GM12878 (cell line): ENCODE data around the gene HS6ST1. TPM values are rescaled to one million over a fixed set of nuclear protein-coding genes. Genes with fewer than 3 reads are reported as not detected.

Experiments
- ATAC-seq: fragments of 200-7000 bp; cut with Tn5 transposase; 3 replicates; pipeline ENCODE4 v1.9.1; 2020; ENCODE audit warnings: mild to moderate bottlenecking, moderate library complexity
- BruUV-seq: library from RNA; stranded (reverse); fragments of 400-500 nt; replicated peaks from 2 replicates; lab custom pipeline; 2021; lab: Mats Ljungman, UMichigan
- CTCF ChIA-PET: fragments of 300-600 bp; sonication (Branson Sonifier 250); formaldehyde crosslinking; extraction: SDS; loops from one replicate; lab custom pipeline; 2021; ENCODE audit warnings: inconsistent platforms; lab: Yijun Ruan, JAX
- POLR2A ChIA-PET: fragments of 350-600 bp; formaldehyde crosslinking; extraction: SDS; loops from one replicate; lab custom pipeline; 2021; ENCODE audit warnings: inconsistent platforms; lab: Charles Lee
- RAD21 ChIA-PET: fragments of 300-600 bp; sonication (Branson Sonifier 250); formaldehyde crosslinking; loops from one replicate; lab custom pipeline; 2023; ENCODE audit warnings: antibody characterized with exemption; ENCODE audit not compliant: unreplicated experiment; lab: Charles Lee
- SMC1A ChIA-PET: fragments of 300-600 bp; sonication (Branson Sonifier 250); formaldehyde crosslinking; loops from one replicate; lab custom pipeline; 2023; ENCODE audit not compliant: unreplicated experiment, uncharacterized antibody; lab: Charles Lee
- DNase-seq: peaks from one replicate; pipeline ENCODE4 v3.0.0-alpha.2; 2011; ENCODE audit warnings: low read depth, low spot score
- FAIRE-seq: peaks from 3 replicates; lab custom pipeline; 2011; peaks lifted over from hg19 to GRCh38; lab: Jason Lieb, UNC
- H2AFZ ChIP-seq: 2 replicates; pipeline ENCODE4 v1.6.0; 2011; ENCODE audit warnings: low read depth, low read length, control low read depth; ENCODE audit not compliant: control insufficient read depth
- H3K27ac ChIP-seq: 2 replicates; pipeline ENCODE4 v1.5.1; 2011; ENCODE audit warnings: control low read depth; ENCODE audit not compliant: control insufficient read depth, insufficient read depth
- H3K27me3 ChIP-seq, 2 experiments: replicated peaks in 1 of 2; 2 replicates each; pipeline versions ENCODE4 v1.6.0 to v1.6.1; 2011; ENCODE audit warnings: low read length in 1 of 2; ENCODE audit not compliant: control insufficient read depth in 2 of 2, insufficient read depth in 2 of 2
- H3K36me3 ChIP-seq, 2 experiments: 2 replicates each; pipeline ENCODE4 v1.5.1; 2011; ENCODE audit warnings: low read length in 1 of 2; ENCODE audit not compliant: control insufficient read depth in 2 of 2, insufficient read depth in 2 of 2
- H3K4me1 ChIP-seq: 2 replicates; pipeline ENCODE4 v1.6.1; 2011; ENCODE audit warnings: mild to moderate bottlenecking, low read length, moderate library complexity, mixed read lengths; ENCODE audit not compliant: control insufficient read depth, insufficient read depth
- H3K4me2 ChIP-seq: 2 replicates; pipeline ENCODE4 v1.6.0; 2011; ENCODE audit warnings: control low read depth; ENCODE audit not compliant: control insufficient read depth, insufficient read depth
- H3K4me3 ChIP-seq: fragments of 200-600 bp; sonication (generic); 2 replicates; pipeline ENCODE4 v1.5.1; 2016
- H3K79me2 ChIP-seq: 2 replicates; pipeline ENCODE4 v1.6.0; 2011; ENCODE audit warnings: low read length; ENCODE audit not compliant: control insufficient read depth, insufficient read depth
- H3K9ac ChIP-seq: 2 replicates; pipeline ENCODE4 v1.8.0; 2011; ENCODE audit warnings: low read length, control low read depth, mixed read lengths; ENCODE audit not compliant: control insufficient read depth, insufficient read depth
- H3K9me3 ChIP-seq: replicated peaks from 3 replicates; pipeline ENCODE4 v1.5.1; 2011; ENCODE audit warnings: mild to moderate bottlenecking, low read length; ENCODE audit not compliant: control insufficient read depth, insufficient read depth
- H4K20me1 ChIP-seq: 2 replicates; pipeline ENCODE4 v1.6.0; 2011; ENCODE audit not compliant: control insufficient read depth, insufficient read depth
- ESRRA ChIP-seq: IDR thresholded peaks from 2 replicates; pipeline ENCODE4 v1.6.1; 2012; ENCODE audit warnings: mild to moderate bottlenecking, low read length, improper control_type of control experiment
- JUNB ChIP-seq: IDR thresholded peaks from 2 replicates; pipeline ENCODE4 v1.6.1; 2016; ENCODE audit warnings: antibody characterized with exemption, mild to moderate bottlenecking
- NBN ChIP-seq: fragments of 450-650 bp; IDR thresholded peaks from 2 replicates; pipeline ENCODE4 v1.6.1; 2016
- NFXL1 ChIP-seq: fragments of 450-650 bp; IDR thresholded peaks from 2 replicates; pipeline ENCODE4 v1.6.1; 2017; ENCODE audit warnings: antibody characterized with exemption, mild to moderate bottlenecking, borderline replicate concordance
- NFYB ChIP-seq: IDR thresholded peaks from 2 replicates; pipeline ENCODE4 v1.6.1; 2011; ENCODE audit warnings: low read depth, mild to moderate bottlenecking, low read length, improper control_type of control experiment, moderate library complexity; ENCODE audit not compliant: insufficient read depth
- NR2C1 ChIP-seq: fragments of 450-650 bp; IDR thresholded peaks from 2 replicates; pipeline ENCODE4 v1.6.1; 2017; ENCODE audit warnings: antibody characterized with exemption, mild to moderate bottlenecking, moderate library complexity
- SUPT20H ChIP-seq: IDR thresholded peaks from 2 replicates; pipeline ENCODE4 v1.6.1; 2011; ENCODE audit warnings: low read depth, mild to moderate bottlenecking, low read length, moderate library complexity, borderline replicate concordance; ENCODE audit not compliant: control insufficient read depth
- WGBS: methylation state at CpG from one replicate; pipeline ENCODE4 v1.1.6; 2016; ENCODE audit warnings: low lambda C conversion rate; ENCODE audit not compliant: insufficient replicate concordance, insufficient coverage; ENCODE audit errors: missing lambda C conversion rate; 5-methylcytosine and 5-hydroxymethylcytosine counted together
- in situ Hi-C: fragments of 300-500 bp; cut with MboI; formaldehyde crosslinking; loops from 9 replicates; pipeline ENCODE4 v1.14.3; 2018; ENCODE audit warnings: mixed read lengths
- intact Hi-C: fragments of 100-400 bp; cut with micrococcal nuclease; formaldehyde crosslinking; loops from one replicate; pipeline ENCODE4 v1.14.2; 2022; ENCODE audit not compliant: unreplicated experiment
- polyA plus RNA-seq, 11 experiments: library from polyadenylated mRNA; depleted of rRNA in 4 of 11; unstranded in 6 of 11; stranded (reverse) in 5 of 11; fragments of >200 nt; fragmentation: Nextera tagmentation in 4 of 11; fragmentation: Illumina TruSeq in 1 of 11; extraction: Ambion mirVana in 4 of 11; extraction: Trizol in 1 of 11; gene quantifications; 1 replicate in 1 of 11; 2 replicates in 10 of 11; pipeline versions ENCODE4 v1.2.1 to v1.2.3, GENCODE V29; 2011 to 2016; ENCODE audit warnings: inconsistent platforms in 2 of 11, missing spikeins in 2 of 11, low read depth in 1 of 11
- total RNA-seq, 4 experiments: library from RNA; depleted of rRNA in 3 of 4; stranded (reverse); fragments of >200 nt in 3 of 4; fragmentation: Illumina TruSeq in 1 of 4; extraction: Trizol in 1 of 4; gene quantifications; 2 replicates each; pipeline versions ENCODE4 v1.2.1 to v1.2.3, GENCODE V29; 2013 to 2021
- TF ChIP-seq, protein P1 (sequence below): fragments of 450-650 bp; formaldehyde crosslinking; IDR thresholded peaks from 2 replicates; pipeline ENCODE4 v1.4.0; 2020; ENCODE audit warnings: mild to moderate bottlenecking, moderate library complexity
- TF ChIP-seq, protein P2 (sequence below): IDR thresholded peaks from 2 replicates; pipeline ENCODE4 v1.6.1; 2012; ENCODE audit warnings: low read depth, low read length, improper control_type of control experiment
- TF ChIP-seq, protein P3 (sequence below): fragments of 450-650 bp; IDR thresholded peaks from 2 replicates; pipeline ENCODE4 v1.6.1; 2017; ENCODE audit warnings: antibody characterized with exemption, mild to moderate bottlenecking, moderate library complexity
- TF ChIP-seq, protein P4 (sequence below): fragments of 450-650 bp; IDR thresholded peaks from 2 replicates; pipeline ENCODE4 v1.6.1; 2016; ENCODE audit warnings: mild to moderate bottlenecking

The HS6ST1 gene
- total and polyA plus RNA-seq, 10 of the 15 experiments (the other 5 are each of a cell fraction or from before 2014, with no cell fraction given): 0.48 to 17.0 (median 4.7) TPM

DNA sequence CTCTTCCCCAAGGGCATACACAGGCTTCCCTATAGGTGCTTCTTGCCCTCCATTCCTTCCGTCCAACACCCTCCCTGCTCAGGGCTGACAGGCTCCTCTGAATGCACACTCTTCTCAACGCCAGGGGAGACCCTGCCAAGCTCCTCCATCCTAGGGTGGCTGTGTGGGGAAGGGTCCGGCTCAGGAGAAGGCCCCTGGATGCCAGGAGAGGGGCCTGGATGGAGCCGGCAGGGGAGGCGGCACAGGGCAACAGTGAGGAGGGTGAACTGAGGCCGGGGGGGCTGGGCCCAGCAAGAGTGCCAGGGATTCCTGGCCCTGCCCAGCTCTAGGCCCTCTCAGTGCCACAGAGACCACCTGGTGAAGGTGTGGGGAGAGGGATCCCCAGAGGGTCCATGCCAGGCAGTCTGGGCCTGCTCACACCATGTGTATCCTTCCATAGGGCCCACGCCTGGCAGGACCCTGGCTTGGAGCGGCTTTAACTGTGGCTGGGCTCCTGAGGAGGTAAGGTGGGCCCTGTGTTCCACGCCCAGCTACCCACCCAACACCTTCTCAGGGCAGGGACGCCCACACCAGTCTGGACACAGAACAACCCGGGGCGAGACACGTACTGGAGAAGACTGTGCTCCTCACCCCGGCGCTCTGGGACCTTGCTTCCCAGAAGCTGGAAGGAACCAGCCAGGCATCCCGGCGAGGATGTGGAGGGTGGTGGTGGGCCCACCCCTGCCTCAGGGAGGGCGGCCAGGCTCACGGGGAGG, 26.6 kb downstream of the HS6ST1 start:
- RAD21 ChIA-PET: no interaction called here
- CTCF ChIA-PET: no interaction called here
- Histone ChIP-seq H3K9ac (no peak overlapping the region), H3K79me2 (no peaks in the 10 kb centered on the region), H3K36me3 (peaks cover 0 to 3% of the 10 kb centered on the region in 2 experiments; a peak in 2 of 4 replicates), H4K20me1 (no peaks in the 10 kb centered on the region; the same call in 1 of the 2 replicates), H3K4me3 (no peak overlapping the region), H3K27ac (no peak overlapping the region), H3K4me2 (no peak overlapping the region), H3K9me3 (no peaks in the 10 kb centered on the region), H2AFZ (no peak overlapping the region), H3K4me1 (no peaks in the 10 kb centered on the region), H3K27me3 (no peaks in the 10 kb centered on the region)
- in situ Hi-C loops (no loop called here), intact Hi-C loops (no loop called here)
- FAIRE-seq (no peak), ATAC-seq (no peak), DNase-seq (no peak)
- TF ChIP-seq NR2C1: no peak
- TF ChIP-seq, protein P1, sequence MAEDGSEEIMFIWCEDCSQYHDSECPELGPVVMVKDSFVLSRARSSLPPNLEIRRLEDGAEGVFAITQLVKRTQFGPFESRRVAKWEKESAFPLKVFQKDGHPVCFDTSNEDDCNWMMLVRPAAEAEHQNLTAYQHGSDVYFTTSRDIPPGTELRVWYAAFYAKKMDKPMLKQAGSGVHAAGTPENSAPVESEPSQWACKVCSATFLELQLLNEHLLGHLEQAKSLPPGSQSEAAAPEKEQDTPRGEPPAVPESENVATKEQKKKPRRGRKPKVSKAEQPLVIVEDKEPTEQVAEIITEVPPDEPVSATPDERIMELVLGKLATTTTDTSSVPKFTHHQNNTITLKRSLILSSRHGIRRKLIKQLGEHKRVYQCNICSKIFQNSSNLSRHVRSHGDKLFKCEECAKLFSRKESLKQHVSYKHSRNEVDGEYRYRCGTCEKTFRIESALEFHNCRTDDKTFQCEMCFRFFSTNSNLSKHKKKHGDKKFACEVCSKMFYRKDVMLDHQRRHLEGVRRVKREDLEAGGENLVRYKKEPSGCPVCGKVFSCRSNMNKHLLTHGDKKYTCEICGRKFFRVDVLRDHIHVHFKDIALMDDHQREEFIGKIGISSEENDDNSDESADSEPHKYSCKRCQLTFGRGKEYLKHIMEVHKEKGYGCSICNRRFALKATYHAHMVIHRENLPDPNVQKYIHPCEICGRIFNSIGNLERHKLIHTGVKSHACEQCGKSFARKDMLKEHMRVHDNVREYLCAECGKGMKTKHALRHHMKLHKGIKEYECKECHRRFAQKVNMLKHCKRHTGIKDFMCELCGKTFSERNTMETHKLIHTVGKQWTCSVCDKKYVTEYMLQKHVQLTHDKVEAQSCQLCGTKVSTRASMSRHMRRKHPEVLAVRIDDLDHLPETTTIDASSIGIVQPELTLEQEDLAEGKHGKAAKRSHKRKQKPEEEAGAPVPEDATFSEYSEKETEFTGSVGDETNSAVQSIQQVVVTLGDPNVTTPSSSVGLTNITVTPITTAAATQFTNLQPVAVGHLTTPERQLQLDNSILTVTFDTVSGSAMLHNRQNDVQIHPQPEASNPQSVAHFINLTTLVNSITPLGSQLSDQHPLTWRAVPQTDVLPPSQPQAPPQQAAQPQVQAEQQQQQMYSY (CRISPR knock-in tag): no peak
- TF ChIP-seq JUNB: no peak
- no peak for TF ChIP-seq NFYB
- TF ChIP-seq, protein P2, sequence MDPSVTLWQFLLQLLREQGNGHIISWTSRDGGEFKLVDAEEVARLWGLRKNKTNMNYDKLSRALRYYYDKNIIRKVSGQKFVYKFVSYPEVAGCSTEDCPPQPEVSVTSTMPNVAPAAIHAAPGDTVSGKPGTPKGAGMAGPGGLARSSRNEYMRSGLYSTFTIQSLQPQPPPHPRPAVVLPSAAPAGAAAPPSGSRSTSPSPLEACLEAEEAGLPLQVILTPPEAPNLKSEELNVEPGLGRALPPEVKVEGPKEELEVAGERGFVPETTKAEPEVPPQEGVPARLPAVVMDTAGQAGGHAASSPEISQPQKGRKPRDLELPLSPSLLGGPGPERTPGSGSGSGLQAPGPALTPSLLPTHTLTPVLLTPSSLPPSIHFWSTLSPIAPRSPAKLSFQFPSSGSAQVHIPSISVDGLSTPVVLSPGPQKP: no peak
- no peak for TF ChIP-seq NBN
- no peak for TF ChIP-seq SUPT20H
- no peak for TF ChIP-seq NFXL1
- TF ChIP-seq, protein P3, sequence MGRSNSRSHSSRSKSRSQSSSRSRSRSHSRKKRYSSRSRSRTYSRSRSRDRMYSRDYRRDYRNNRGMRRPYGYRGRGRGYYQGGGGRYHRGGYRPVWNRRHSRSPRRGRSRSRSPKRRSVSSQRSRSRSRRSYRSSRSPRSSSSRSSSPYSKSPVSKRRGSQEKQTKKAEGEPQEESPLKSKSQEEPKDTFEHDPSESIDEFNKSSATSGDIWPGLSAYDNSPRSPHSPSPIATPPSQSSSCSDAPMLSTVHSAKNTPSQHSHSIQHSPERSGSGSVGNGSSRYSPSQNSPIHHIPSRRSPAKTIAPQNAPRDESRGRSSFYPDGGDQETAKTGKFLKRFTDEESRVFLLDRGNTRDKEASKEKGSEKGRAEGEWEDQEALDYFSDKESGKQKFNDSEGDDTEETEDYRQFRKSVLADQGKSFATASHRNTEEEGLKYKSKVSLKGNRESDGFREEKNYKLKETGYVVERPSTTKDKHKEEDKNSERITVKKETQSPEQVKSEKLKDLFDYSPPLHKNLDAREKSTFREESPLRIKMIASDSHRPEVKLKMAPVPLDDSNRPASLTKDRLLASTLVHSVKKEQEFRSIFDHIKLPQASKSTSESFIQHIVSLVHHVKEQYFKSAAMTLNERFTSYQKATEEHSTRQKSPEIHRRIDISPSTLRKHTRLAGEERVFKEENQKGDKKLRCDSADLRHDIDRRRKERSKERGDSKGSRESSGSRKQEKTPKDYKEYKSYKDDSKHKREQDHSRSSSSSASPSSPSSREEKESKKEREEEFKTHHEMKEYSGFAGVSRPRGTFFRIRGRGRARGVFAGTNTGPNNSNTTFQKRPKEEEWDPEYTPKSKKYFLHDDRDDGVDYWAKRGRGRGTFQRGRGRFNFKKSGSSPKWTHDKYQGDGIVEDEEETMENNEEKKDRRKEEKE: no peak
- no peak for TF ChIP-seq ESRRA
- TF ChIP-seq, protein P4, sequence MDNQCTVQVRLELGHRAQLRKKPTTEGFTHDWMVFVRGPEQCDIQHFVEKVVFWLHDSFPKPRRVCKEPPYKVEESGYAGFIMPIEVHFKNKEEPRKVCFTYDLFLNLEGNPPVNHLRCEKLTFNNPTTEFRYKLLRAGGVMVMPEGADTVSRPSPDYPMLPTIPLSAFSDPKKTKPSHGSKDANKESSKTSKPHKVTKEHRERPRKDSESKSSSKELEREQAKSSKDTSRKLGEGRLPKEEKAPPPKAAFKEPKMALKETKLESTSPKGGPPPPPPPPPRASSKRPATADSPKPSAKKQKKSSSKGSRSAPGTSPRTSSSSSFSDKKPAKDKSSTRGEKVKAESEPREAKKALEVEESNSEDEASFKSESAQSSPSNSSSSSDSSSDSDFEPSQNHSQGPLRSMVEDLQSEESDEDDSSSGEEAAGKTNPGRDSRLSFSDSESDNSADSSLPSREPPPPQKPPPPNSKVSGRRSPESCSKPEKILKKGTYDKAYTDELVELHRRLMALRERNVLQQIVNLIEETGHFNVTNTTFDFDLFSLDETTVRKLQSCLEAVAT: no peak
- SMC1A ChIA-PET: no interaction called here
- POLR2A ChIA-PET: no interaction called here
- BruUV-seq: no TSS peak
- WGBS: 85% methylated on average over 19 of the region's 19 CpGs
